Loucy (cell line): Measurements from ENCODE around the gene PAQR4.

Experiments used
- H2AFZ ChIP-seq: fragments of 200-600 bp; sonication (generic); 2 replicates; pipeline ENCODE4 v1.6.0; 2016; ENCODE audit warnings: antibody characterized with exemption, mild to moderate bottlenecking, low read length, moderate library complexity
- H3F3A ChIP-seq: fragments of 200-600 bp; 2 replicates; pipeline ENCODE4 v1.6.0; 2016; ENCODE audit warnings: antibody characterized with exemption, low read depth, mild to moderate bottlenecking
- H3K27me3 ChIP-seq: fragments of 200-600 bp; sonication (generic); 2 replicates; pipeline ENCODE4 v1.6.1; 2014; ENCODE audit warnings: low read length, mild to moderate bottlenecking; ENCODE audit not compliant: insufficient read depth, poor library complexity, severe bottlenecking
- H3K36me3 ChIP-seq: fragments of 200-600 bp; sonication (generic); 2 replicates; pipeline ENCODE4 v1.6.1; 2016; ENCODE audit warnings: low read length; ENCODE audit not compliant: insufficient read depth
- H3K4me1 ChIP-seq: fragments of 200-600 bp; sonication (generic); 2 replicates; pipeline ENCODE4 v1.5.1; 2014; ENCODE audit warnings: low read length, mild to moderate bottlenecking; ENCODE audit not compliant: insufficient read depth, poor library complexity, severe bottlenecking
- H3K4me2 ChIP-seq: fragments of 200-600 bp; sonication (generic); 2 replicates; pipeline ENCODE4 v1.6.0; 2014; ENCODE audit warnings: antibody characterized with exemption, low read length, low read depth, mild to moderate bottlenecking; ENCODE audit not compliant: poor library complexity, severe bottlenecking
- H3K4me3 ChIP-seq: fragments of 200-600 bp; sonication (generic); 2 replicates; pipeline ENCODE4 v1.5.1; 2014; ENCODE audit warnings: low read length, mild to moderate bottlenecking, mixed read lengths; ENCODE audit not compliant: poor library complexity, severe bottlenecking
- H3K79me2 ChIP-seq: fragments of 200-600 bp; sonication (generic); 2 replicates; pipeline ENCODE4 v1.6.1; 2014; ENCODE audit warnings: low read length; ENCODE audit not compliant: insufficient read depth
- H3K9ac ChIP-seq: fragments of 200-600 bp; sonication (generic); 2 replicates; pipeline ENCODE4 v1.6.0; 2014; ENCODE audit warnings: mild to moderate bottlenecking, low read depth, low read length, moderate library complexity; ENCODE audit not compliant: poor library complexity, severe bottlenecking
- H3K9me2 ChIP-seq: fragments of 200-600 bp; sonication (generic); replicated peaks from 2 replicates; pipeline ENCODE4 v1.6.1; 2016; ENCODE audit warnings: low read depth, low read length, mixed read lengths
- H3K9me3 ChIP-seq: fragments of 200-600 bp; sonication (generic); 2 replicates; pipeline ENCODE4 v1.6.1; 2014; ENCODE audit warnings: mild to moderate bottlenecking, antibody characterized with exemption, low read length, low read depth; ENCODE audit not compliant: insufficient read depth
- H4K20me1 ChIP-seq: fragments of 200-600 bp; sonication (generic); 2 replicates; pipeline ENCODE4 v1.6.0; 2014; ENCODE audit warnings: antibody characterized with exemption, low read length, mild to moderate bottlenecking; ENCODE audit not compliant: insufficient read depth, poor library complexity, severe bottlenecking
- CTCF ChIP-seq: fragments of 200-600 bp; sonication (generic); conservative IDR thresholded peaks from 2 replicates; pipeline ENCODE4 v1.5.1; 2014; ENCODE audit warnings: mild to moderate bottlenecking, antibody characterized with exemption, low read length
- EZH2phosphoT487 ChIP-seq: fragments of 200-600 bp; IDR thresholded peaks from 2 replicates; pipeline ENCODE4 v1.6.1; 2018; ENCODE audit warnings: antibody characterized with exemption, mild to moderate bottlenecking, moderate library complexity, borderline replicate concordance

Gene PAQR4

GRCh38 chr16:2960183-2961010 is 8.8 kb upstream of the PAQR4 start:
- Histone ChIP-seq H2AFZ (no peak overlapping the region), H3F3A (no peaks in the 10 kb centered on the region), H3K36me3 (no peaks in the 10 kb centered on the region), H3K4me1 (peaks cover 4% of the 10 kb centered on the region), H3K79me2 (no peaks in the 10 kb centered on the region), H3K9me3 (no peaks in the 10 kb centered on the region), H3K9ac (no peak overlapping the region), H3K4me2 (no peak overlapping the region), H4K20me1 (no peaks in the 10 kb centered on the region), H3K9me2 (no peaks in the 10 kb centered on the region), H3K4me3 (no peak overlapping the region), H3K27me3 (no peaks in the 10 kb centered on the region)
- TF ChIP-seq CTCF (no peak), EZH2phosphoT487 (no peak)

- Histone ChIP-seq H3K4me3 (no peak overlapping the region), H3K27me3 (no peaks in the 10 kb centered on the region), H3K4me1 (no peaks in the 10 kb centered on the region), H4K20me1 (no peaks in the 10 kb centered on the region), H3K36me3 (no peaks in the 10 kb centered on the region), H3K79me2 (no peaks in the 10 kb centered on the region), H3K9ac (no peak overlapping the region), H2AFZ (no peak overlapping the region), H3K9me3 (no peaks in the 10 kb centered on the region), H3F3A (no peaks in the 10 kb centered on the region), H3K4me2 (no peak overlapping the region), H3K9me2 (no peaks in the 10 kb centered on the region)
- TF ChIP-seq EZH2phosphoT487 (no peak), CTCF (no peak)
These were observed 6.6 kb upstream of the PAQR4 start for GRCh38 chr16:2962334-2963073.

- no peaks in the 10 kb centered on the region for H3K79me2 ChIP-seq
- H3K27me3 ChIP-seq, result no peaks in the 10 kb centered on the region
- H3F3A ChIP-seq, result no peaks in the 10 kb centered on the region
- no peaks in the 10 kb centered on the region for H4K20me1 ChIP-seq
- no peak overlapping the region for H3K4me2 ChIP-seq
- no peak for TF ChIP-seq EZH2phosphoT487
- TF ChIP-seq CTCF, result no peak
- H3K36me3 ChIP-seq, result no peaks in the 10 kb centered on the region
- H3K9ac ChIP-seq, result no peak overlapping the region
- no peaks in the 10 kb centered on the region for H3K9me3 ChIP-seq
- no peaks in the 10 kb centered on the region for H3K9me2 ChIP-seq
- no peak overlapping the region for H3K4me3 ChIP-seq
- no peak overlapping the region for H2AFZ ChIP-seq
- H3K4me1 ChIP-seq, result no peaks in the 10 kb centered on the region
These were observed 6.0 kb upstream of the PAQR4 start for GRCh38 chr16:2963074-2963722.
